Tibial nerve (tissue), 4 donors: ENCODE measurements around the gene BCL7A. TPM values are rescaled to one million over a fixed set of nuclear protein-coding genes. Genes with fewer than 3 reads are reported as not detected.

Source experiments
- DNase-seq, 2 donors: peaks; one replicate each; pipeline ENCODE4 v3.0.0-alpha.2; 2019; ENCODE audit warnings: low spot score in 2 of 2
- H3K27ac ChIP-seq, 4 donors: fragments of 200-600 bp; sonication (generic) in 3 of 4; one replicate each; pipeline ENCODE4 v1.5.1; 2017 to 2019; ENCODE audit warnings: mild to moderate bottlenecking in 1 of 4
- H3K27me3 ChIP-seq, 2 donors: fragments of 200-600 bp; sonication (generic) in 1 of 2; one replicate each; pipeline versions ENCODE4 v1.5.1 to v1.6.0; 2017 to 2019
- H3K36me3 ChIP-seq, 3 donors: fragments of 200-600 bp; sonication (generic); one replicate each; pipeline ENCODE4 v1.5.1; 2018 to 2019
- H3K4me1 ChIP-seq, 4 donors: fragments of 200-600 bp; sonication (generic) in 3 of 4; one replicate each; pipeline ENCODE4 v1.5.1; 2017 to 2019
- H3K4me3 ChIP-seq, 4 donors: fragments of 200-600 bp; sonication (generic) in 3 of 4; one replicate each; pipeline ENCODE4 v1.5.1; 2017 to 2019; ENCODE audit warnings: mild to moderate bottlenecking in 1 of 4, moderate library complexity in 1 of 4
- H3K9me3 ChIP-seq, 4 donors: fragments of 200-600 bp; sonication (generic) in 3 of 4; one replicate each; pipeline ENCODE4 v1.5.1; 2017 to 2019
- CTCF ChIP-seq, 5 experiments: fragments of 200-600 bp in 3 of 5; fragments of 450-650 bp in 2 of 5; sonication (generic) in 3 of 5; IDR thresholded peaks; one replicate each; pipeline ENCODE4 v1.5.1; 2016 to 2019; ENCODE audit warnings: antibody characterized with exemption in 5 of 5, mild to moderate bottlenecking in 3 of 5, moderate library complexity in 2 of 5
- EP300 ChIP-seq, 2 donors: sonication (generic); formaldehyde crosslinking; IDR thresholded peaks; one replicate each; pipeline ENCODE4 v1.6.1; 2017; ENCODE audit warnings: antibody characterized with exemption in 2 of 2, mild to moderate bottlenecking in 1 of 2
- POLR2A ChIP-seq, 2 donors: fragments of 450-650 bp; IDR thresholded peaks; one replicate each; pipeline ENCODE4 v1.6.1; 2017; ENCODE audit warnings: antibody characterized with exemption in 2 of 2, mild to moderate bottlenecking in 2 of 2, moderate library complexity in 2 of 2
- WGBS, 2 donors: methylation state at CpG; one replicate each; pipeline ENCODE4 v1.1.5; 2018; 5-methylcytosine and 5-hydroxymethylcytosine counted together
- total RNA-seq, 4 donors: library from RNA; depleted of rRNA; stranded (reverse); fragments of >200 nt; gene quantifications; one replicate each; pipeline ENCODE4 v1.1.0, GENCODE V29; 2016

The BCL7A gene
- total RNA-seq, 4 donors from 2014 or later, result 2.4 to 10.7 (median 5.1) TPM

- no peak for DNase-seq
- no peak for TF ChIP-seq CTCF (IDR thresholded peaks at IDR 0.05)
- no peak for TF ChIP-seq POLR2A (IDR thresholded peaks at IDR 0.05)
- TF ChIP-seq EP300 (IDR thresholded peaks at IDR 0.05), result no peak
- H3K27ac ChIP-seq, result no peak overlapping the region
- no peaks in the 10 kb centered on the region for H3K27me3 ChIP-seq
- 91 to 94% methylated on average over 11 of the region's 11 CpGs for WGBS, 2 donors
- peaks cover 0 to 9% (median 3%) of the 10 kb centered on the region in 4 donors for H3K4me1 ChIP-seq
- H3K4me3 ChIP-seq, result no peak overlapping the region
- no peaks in the 10 kb centered on the region for H3K9me3 ChIP-seq
- peaks cover 0 to 51% (median 0%) of the 10 kb centered on the region in 3 donors for H3K36me3 ChIP-seq
Measured at GRCh38 chr12:122057007-122057735, 35.5 kb downstream of the BCL7A start.

GRCh38 chr12:122057769-122058168 lies 36.1 kb downstream of the BCL7A start:
- no peak overlapping the region for H3K27ac ChIP-seq
- no peak overlapping the region for H3K4me3 ChIP-seq
- peaks cover 0 to 51% (median 0%) of the 10 kb centered on the region in 3 donors for H3K36me3 ChIP-seq
- no peak for TF ChIP-seq EP300 (IDR thresholded peaks at IDR 0.05)
- no peak for TF ChIP-seq POLR2A (IDR thresholded peaks at IDR 0.05)
- TF ChIP-seq CTCF (IDR thresholded peaks at IDR 0.05), result no peak
- 94 to 96% methylated on average over 3 of the region's 3 CpGs for WGBS, 2 donors
- no peaks in the 10 kb centered on the region for H3K27me3 ChIP-seq
- DNase-seq, result no peak
- H3K4me1 ChIP-seq, result peaks cover 0 to 15% (median 8%) of the 10 kb centered on the region in 4 donors
- H3K9me3 ChIP-seq, result no peaks in the 10 kb centered on the region

- 87 to 89% methylated on average over 11 of the region's 11 CpGs for WGBS, 2 donors
- Histone ChIP-seq H3K27ac (no peak overlapping the region), H3K4me3 (no peak overlapping the region), H3K36me3 (peaks cover 0 to 51% (median 0%) of the 10 kb centered on the region in 3 donors), H3K27me3 (no peaks in the 10 kb centered on the region), H3K9me3 (no peaks in the 10 kb centered on the region), H3K4me1 (peaks cover 0 to 24% (median 15%) of the 10 kb centered on the region in 4 donors)
- DNase-seq, result no peak
- no peak for TF ChIP-seq CTCF (IDR thresholded peaks at IDR 0.05)
- TF ChIP-seq POLR2A (IDR thresholded peaks at IDR 0.05), result no peak
- no peak for TF ChIP-seq EP300 (IDR thresholded peaks at IDR 0.05)
Measured at GRCh38 chr12:122058549-122059149, 37.0 kb downstream of the BCL7A start.

GRCh38 chr12:122059203-122059960 lies 37.7 kb downstream of the BCL7A start:
- no peak for DNase-seq
- peaks cover 0 to 27% (median 20%) of the 10 kb centered on the region in 4 donors for H3K4me1 ChIP-seq
- peaks cover 0 to 51% (median 0%) of the 10 kb centered on the region in 3 donors for H3K36me3 ChIP-seq
- 89 to 90% methylated on average over 28 of the region's 28 CpGs for WGBS, 2 donors
- H3K9me3 ChIP-seq, result no peaks in the 10 kb centered on the region
- no peak overlapping the region for H3K27ac ChIP-seq
- TF ChIP-seq EP300 (IDR thresholded peaks at IDR 0.05) (no peak), POLR2A (IDR thresholded peaks at IDR 0.05) (no peak), CTCF (IDR thresholded peaks at IDR 0.05) (no peak)
- H3K4me3 ChIP-seq, result no peak overlapping the region
- no peaks in the 10 kb centered on the region for H3K27me3 ChIP-seq
